Omental fat pad (tissue), 4 donors: ENCODE data around the gene DCC. TPM values are rescaled to one million over a fixed set of nuclear protein-coding genes. Genes with fewer than 3 reads are reported as not detected.

Source experiments
- ATAC-seq: fragments of 150-250 bp; one replicate; pipeline ENCODE4 v1.9.1; 2016; ENCODE audit warnings: mild to moderate bottlenecking, moderate library complexity; ENCODE audit not compliant: low FRiP score
- DNase-seq: peaks from one replicate; pipeline ENCODE4 v3.0.0-alpha.2; 2019; ENCODE audit warnings: low spot score
- total RNA-seq, 4 donors: library from RNA; depleted of rRNA; stranded (reverse); fragments of >200 nt; gene quantifications; one replicate each; pipeline ENCODE4 v1.1.0, GENCODE V29; 2016
- TF ChIP-seq, protein P1 (sequence below), 3 donors: fragments of 450-650 bp; IDR thresholded peaks; one replicate each; pipeline ENCODE4 v1.5.1; 2016 to 2017; ENCODE audit warnings: antibody characterized with exemption in 3 of 3, mild to moderate bottlenecking in 3 of 3, moderate library complexity in 2 of 3

DCC gene
- total RNA-seq, 4 donors from 2014 or later: 0.12 to 0.63 TPM; not detected in 2

DNA sequence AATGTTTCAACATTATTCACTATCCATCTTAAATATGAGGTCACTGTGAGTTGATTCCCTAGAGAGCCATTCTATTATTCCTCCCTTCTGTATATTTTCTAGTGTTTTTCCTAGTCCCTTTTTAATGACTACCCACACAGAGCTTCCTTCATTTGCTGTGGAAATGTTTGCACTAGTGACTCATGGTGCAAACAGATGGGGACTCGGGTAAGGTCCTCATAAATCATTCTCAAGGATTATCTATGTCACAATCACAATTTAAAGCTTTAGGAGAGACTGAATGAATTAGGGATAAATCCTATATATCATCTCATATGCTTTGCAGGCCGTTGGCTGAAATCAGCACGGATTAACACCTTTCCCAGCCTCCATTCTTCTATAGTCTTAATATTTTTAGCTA lies 159.6 kb downstream of the DCC start:
- DNase-seq (no peak), ATAC-seq (no peak)
- TF ChIP-seq, protein P1, sequence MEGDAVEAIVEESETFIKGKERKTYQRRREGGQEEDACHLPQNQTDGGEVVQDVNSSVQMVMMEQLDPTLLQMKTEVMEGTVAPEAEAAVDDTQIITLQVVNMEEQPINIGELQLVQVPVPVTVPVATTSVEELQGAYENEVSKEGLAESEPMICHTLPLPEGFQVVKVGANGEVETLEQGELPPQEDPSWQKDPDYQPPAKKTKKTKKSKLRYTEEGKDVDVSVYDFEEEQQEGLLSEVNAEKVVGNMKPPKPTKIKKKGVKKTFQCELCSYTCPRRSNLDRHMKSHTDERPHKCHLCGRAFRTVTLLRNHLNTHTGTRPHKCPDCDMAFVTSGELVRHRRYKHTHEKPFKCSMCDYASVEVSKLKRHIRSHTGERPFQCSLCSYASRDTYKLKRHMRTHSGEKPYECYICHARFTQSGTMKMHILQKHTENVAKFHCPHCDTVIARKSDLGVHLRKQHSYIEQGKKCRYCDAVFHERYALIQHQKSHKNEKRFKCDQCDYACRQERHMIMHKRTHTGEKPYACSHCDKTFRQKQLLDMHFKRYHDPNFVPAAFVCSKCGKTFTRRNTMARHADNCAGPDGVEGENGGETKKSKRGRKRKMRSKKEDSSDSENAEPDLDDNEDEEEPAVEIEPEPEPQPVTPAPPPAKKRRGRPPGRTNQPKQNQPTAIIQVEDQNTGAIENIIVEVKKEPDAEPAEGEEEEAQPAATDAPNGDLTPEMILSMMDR (IDR thresholded peaks at IDR 0.05): no peak

DNA sequence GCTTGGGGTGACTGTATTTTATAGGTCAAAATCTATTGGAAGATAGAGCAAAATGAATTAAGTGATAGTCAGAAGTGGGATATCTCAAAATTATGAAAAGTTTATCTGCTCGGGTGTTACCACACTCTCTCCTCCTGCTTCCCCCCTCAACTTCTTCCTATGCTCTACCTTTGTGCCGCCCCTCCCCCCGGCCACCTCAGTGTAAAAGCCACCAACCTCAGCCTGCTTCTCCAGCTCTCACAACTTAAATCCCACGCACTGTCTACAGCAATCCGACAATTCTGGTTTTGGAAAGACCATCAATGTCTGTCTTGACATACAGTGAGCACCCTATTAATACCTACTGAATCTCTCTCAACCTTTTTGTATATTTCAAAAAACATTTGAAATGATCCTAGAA lies 164.6 kb downstream of the DCC start:
- DNase-seq (no peak), ATAC-seq (no peak)
- TF ChIP-seq, protein P1 (IDR thresholded peaks at IDR 0.05): no peak

DNA sequence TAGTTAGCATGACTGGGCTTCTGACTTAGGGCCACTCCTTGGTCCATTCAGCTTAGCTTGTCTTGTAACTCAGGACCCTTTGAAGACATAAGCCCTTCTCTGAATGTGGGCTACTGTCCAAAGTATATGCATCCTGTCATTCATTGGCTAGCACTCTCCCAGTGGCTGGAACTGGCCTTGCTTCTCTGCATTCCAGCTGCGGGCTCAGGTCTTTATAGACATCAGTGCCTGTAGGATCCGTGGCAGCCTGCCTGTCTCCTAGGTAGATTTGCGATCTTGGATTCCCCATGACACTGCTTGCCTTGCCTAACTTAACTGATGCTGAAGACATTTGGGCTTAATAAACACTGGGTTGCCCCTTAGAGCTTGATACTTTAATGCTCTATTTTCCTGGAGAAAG lies 170.1 kb downstream of the DCC start:
- DNase-seq (no peak), ATAC-seq (peak; percentile 23)

DNA sequence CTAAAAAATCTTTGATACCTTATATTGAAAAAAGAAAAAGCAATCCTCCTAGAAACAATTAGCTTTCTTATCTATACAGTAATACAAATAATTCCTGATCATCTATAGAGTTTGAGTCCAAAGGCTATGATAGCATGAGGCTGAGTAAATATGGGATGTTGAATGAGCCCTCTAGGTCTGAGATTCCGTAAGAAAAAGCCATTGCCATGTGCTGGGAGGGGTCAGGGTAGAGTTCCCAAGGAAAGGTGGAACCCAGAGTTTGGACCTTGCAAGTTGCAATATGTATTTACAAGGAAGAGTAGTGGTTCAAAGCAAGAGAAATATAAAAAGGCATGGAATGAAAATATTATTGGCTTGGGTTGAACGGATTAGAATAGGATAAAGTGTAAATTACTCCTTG lies 178.1 kb downstream of the DCC start:
- ATAC-seq (no peak), DNase-seq (no peak)
- TF ChIP-seq, protein P1 (IDR thresholded peaks at IDR 0.05): no peak

More for the DNA sequence above, 170.1 kb downstream of the DCC start:
- TF ChIP-seq, protein P1 (IDR thresholded peaks at IDR 0.05): no peak

DNA sequence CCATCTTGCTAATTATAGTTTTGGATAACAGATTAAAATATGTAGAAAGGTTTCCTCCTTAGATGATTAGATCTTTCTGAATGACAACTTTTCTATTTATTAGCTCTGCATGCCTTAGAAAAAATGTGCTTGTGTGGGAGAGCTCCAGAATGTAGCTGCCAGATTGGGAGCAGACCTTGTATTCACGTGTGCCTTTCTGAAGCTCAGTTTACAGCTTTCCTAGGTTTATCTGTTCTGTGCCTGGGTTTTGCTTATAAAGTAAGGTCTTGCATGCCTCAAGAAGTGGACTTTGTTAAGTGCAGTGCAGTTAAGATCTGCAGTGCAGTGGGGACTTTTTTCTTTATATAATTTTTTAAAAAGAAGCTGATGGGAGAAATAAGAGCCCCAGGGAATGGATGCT lies 179.0 kb downstream of the DCC start:
- no peak for ATAC-seq
- TF ChIP-seq, protein P1 (IDR thresholded peaks at IDR 0.05): no peak
- no peak for DNase-seq

DNA sequence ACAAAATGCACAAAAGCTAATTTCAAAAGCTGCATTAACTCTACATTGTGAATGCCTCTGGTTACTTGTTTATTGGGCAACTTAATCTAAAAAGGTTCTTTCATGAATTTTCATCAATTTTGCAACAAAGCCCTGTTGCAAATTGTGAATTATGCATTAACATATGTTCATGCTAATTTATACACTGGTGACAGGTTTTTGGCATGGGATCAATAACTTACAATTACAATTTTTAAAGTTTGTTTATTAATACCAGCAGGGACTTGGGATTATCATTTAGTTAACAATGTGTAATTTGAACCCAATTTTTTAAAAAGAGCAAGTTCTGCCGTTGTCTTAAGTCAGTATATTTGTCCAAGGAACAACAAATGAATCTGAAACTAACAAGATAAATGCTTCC lies 183.6 kb downstream of the DCC start:
- DNase-seq: no peak
- no peak for ATAC-seq
- TF ChIP-seq, protein P1 (IDR thresholded peaks at IDR 0.05): no peak

DNA sequence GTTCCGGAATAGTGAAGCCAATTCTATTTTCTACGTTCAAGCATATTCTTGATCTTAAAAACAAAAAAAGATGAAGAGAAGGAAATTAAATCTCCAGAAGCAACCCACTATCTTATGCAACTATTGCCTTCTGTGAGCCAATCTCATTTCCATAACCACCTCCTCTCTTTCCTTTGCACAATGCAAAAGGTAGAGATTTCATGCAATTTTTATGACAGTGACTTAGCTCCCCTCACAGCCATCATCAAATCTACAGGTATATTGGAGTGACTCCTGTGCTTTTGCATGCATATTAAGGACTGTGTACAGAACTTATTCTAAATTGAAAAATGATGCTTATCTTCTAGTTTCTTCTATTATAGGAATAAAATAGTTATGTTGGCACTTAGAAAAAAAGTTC lies 191.8 kb downstream of the DCC start:
- TF ChIP-seq, protein P1 (IDR thresholded peaks at IDR 0.05): no peak
- ATAC-seq (no peak), DNase-seq (no peak)
